GM12872 (cell line): Measurements from ENCODE around the gene GTSE1.

ENCODE experiments used
- CTCF ChIP-seq: IDR thresholded peaks from 3 replicates; pipeline ENCODE4 v1.5.1; 2011; ENCODE audit warnings: low read depth, mild to moderate bottlenecking, low read length, moderate library complexity; ENCODE audit not compliant: insufficient read depth

Gene GTSE1

GRCh38 chr22:46319319-46319718, 22.6 kb downstream of the GTSE1 start:
- TF ChIP-seq CTCF, result no peak

- TF ChIP-seq CTCF, result no peak
Observed at GRCh38 chr22:46320166-46320710, 23.6 kb downstream of the GTSE1 start.

GRCh38 chr22:46320716-46321386, 24.2 kb downstream of the GTSE1 start:
- TF ChIP-seq CTCF, result no peak

GRCh38 chr22:46322711-46323110, 26.0 kb downstream of the GTSE1 start:
- no peak for TF ChIP-seq CTCF

- TF ChIP-seq CTCF, result no peak
Observed at GRCh38 chr22:46323162-46323561, 26.5 kb downstream of the GTSE1 start.

GRCh38 chr22:46326066-46326680, 29.5 kb downstream of the GTSE1 start:
- TF ChIP-seq CTCF, result no peak

- TF ChIP-seq CTCF, result no peak
Observed at GRCh38 chr22:46327691-46328465, 31.2 kb downstream of the GTSE1 start.
